Measurements from ENCODE around the gene PDHX. TPM values are rescaled to one million over a fixed set of nuclear protein-coding genes. Genes with fewer than 3 reads are reported as not detected.
A peak's percentile ranks its signal among the peaks of the same experiment; 100 is the strongest.

Gene PDHX
- total RNA-seq, 1 donor from 2014 or later, result 44.0 TPM

DNA sequence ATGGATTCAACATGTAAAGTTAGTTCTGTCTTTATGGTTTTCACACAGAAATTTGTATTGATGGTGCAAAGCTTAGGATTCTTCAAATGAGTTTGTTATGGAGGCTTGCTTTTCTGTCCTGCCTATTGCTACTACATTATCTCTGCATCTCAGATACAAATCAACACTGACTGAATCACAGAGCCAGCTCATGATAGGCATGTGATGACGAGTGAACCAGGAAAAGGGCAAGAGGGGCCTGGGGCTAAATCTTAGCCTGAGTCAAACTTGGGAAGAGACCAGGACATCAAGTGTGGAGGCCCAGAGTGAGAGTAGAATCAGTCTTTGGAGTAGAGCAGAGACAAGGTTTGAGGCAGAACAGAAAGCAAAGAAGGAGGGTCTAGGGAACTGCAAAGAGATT, 115.4 kb downstream of the PDHX start:
- Mint-ChIP-seq H3K27me3 (ENCODE audit: low read depth, unreplicated experiment) (no peaks in the 10 kb centered on the region), H3K9me3 (ENCODE audit: unreplicated experiment) (peaks cover 4% of the 10 kb centered on the region), H3K4me3 (ENCODE audit: unreplicated experiment) (no peak overlapping the region), H3K36me3 (ENCODE audit: low read depth, unreplicated experiment) (no peaks in the 10 kb centered on the region), H3K27ac (ENCODE audit: unreplicated experiment) (no peak overlapping the region), H3K4me1 (ENCODE audit: low read depth, unreplicated experiment) (peaks cover 29% of the 10 kb centered on the region)
- DNase-seq (ENCODE audit: low read depth) (no peak), FAIRE-seq (no peak)
- Histone ChIP-seq H3K4me1 (ENCODE audit: insufficient read depth, low read length) (peaks cover 36% of the 10 kb centered on the region), H3K9ac (ENCODE audit: low read length) (no peak overlapping the region), H4K20me1 (ENCODE audit: insufficient read depth, low read length) (no peaks in the 10 kb centered on the region), H3K4me3 (ENCODE audit: insufficient read depth, low read depth, low read length) (no peak overlapping the region), H3K79me2 (ENCODE audit: insufficient read depth, low read length) (no peaks in the 10 kb centered on the region), H3K36me3 (ENCODE audit: insufficient read depth, low read length) (no peaks in the 10 kb centered on the region), H3K4me2 (ENCODE audit: low read length) (peak overlapping the region; percentile 8), H2AFZ (ENCODE audit: low read depth, low read length) (no peak overlapping the region), H3K27me3 (ENCODE audit: insufficient read depth, low read length) (no peaks in the 10 kb centered on the region), H3K9me3 (ENCODE audit: insufficient read depth, low read depth, low read length) (no peaks in the 10 kb centered on the region), H3K27ac (ENCODE audit: low read depth, low read length) (no peak overlapping the region)
- no peak for TF ChIP-seq EZH2 (IDR thresholded peaks at IDR 0.05; ENCODE audit: insufficient read depth, low read length)
- TF ChIP-seq, protein P1, sequence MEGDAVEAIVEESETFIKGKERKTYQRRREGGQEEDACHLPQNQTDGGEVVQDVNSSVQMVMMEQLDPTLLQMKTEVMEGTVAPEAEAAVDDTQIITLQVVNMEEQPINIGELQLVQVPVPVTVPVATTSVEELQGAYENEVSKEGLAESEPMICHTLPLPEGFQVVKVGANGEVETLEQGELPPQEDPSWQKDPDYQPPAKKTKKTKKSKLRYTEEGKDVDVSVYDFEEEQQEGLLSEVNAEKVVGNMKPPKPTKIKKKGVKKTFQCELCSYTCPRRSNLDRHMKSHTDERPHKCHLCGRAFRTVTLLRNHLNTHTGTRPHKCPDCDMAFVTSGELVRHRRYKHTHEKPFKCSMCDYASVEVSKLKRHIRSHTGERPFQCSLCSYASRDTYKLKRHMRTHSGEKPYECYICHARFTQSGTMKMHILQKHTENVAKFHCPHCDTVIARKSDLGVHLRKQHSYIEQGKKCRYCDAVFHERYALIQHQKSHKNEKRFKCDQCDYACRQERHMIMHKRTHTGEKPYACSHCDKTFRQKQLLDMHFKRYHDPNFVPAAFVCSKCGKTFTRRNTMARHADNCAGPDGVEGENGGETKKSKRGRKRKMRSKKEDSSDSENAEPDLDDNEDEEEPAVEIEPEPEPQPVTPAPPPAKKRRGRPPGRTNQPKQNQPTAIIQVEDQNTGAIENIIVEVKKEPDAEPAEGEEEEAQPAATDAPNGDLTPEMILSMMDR (IDR thresholded peaks at IDR 0.05; ENCODE audit: insufficient read depth, low read depth, low read length), result no peak

DNA sequence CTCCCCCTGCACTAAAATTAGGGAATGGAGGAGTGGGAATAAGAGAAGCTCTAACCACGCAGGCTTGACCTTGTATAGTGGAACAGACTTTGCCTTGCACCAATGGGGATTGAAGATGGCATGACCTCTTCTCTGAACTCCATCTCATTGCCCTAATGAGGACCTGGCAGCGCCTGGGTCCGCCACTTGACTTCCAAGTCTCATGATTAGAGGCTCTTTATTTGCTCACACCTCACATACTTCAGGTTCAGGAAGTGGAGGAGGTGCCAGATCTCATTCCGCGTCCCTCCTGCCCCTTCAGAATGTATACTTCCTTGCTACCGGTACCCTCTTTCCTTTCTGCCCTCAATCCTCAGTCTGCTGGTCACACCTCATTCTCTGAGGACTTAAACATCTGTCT, 116.6 kb downstream of the PDHX start:
- TF ChIP-seq EZH2 (IDR thresholded peaks at IDR 0.05; ENCODE audit: insufficient read depth, low read length), result no peak
- TF ChIP-seq, protein P1 (IDR thresholded peaks at IDR 0.05; ENCODE audit: insufficient read depth, low read depth, low read length), result no peak
- Mint-ChIP-seq H3K36me3 (ENCODE audit: low read depth, unreplicated experiment) (no peaks in the 10 kb centered on the region), H3K4me1 (ENCODE audit: low read depth, unreplicated experiment) (peaks cover 29% of the 10 kb centered on the region), H3K27me3 (ENCODE audit: low read depth, unreplicated experiment) (no peaks in the 10 kb centered on the region), H3K4me3 (ENCODE audit: unreplicated experiment) (no peak overlapping the region), H3K27ac (ENCODE audit: unreplicated experiment) (no peak overlapping the region), H3K9me3 (ENCODE audit: unreplicated experiment) (peaks cover 5% of the 10 kb centered on the region)
- Histone ChIP-seq H3K27ac (ENCODE audit: low read depth, low read length) (no peak overlapping the region), H3K4me3 (ENCODE audit: insufficient read depth, low read depth, low read length) (no peak overlapping the region), H2AFZ (ENCODE audit: low read depth, low read length) (no peak overlapping the region), H3K79me2 (ENCODE audit: insufficient read depth, low read length) (no peaks in the 10 kb centered on the region), H3K4me1 (ENCODE audit: insufficient read depth, low read length) (peaks cover 36% of the 10 kb centered on the region), H3K4me2 (ENCODE audit: low read length) (no peak overlapping the region), H3K9ac (ENCODE audit: low read length) (no peak overlapping the region), H4K20me1 (ENCODE audit: insufficient read depth, low read length) (no peaks in the 10 kb centered on the region), H3K27me3 (ENCODE audit: insufficient read depth, low read length) (no peaks in the 10 kb centered on the region), H3K36me3 (ENCODE audit: insufficient read depth, low read length) (no peaks in the 10 kb centered on the region), H3K9me3 (ENCODE audit: insufficient read depth, low read depth, low read length) (no peaks in the 10 kb centered on the region)
- DNase-seq (ENCODE audit: low read depth) (no peak), FAIRE-seq (no peak)

GRCh38 chr11:35034401-35034800, 118.0 kb downstream of the PDHX start:
- no peak overlapping the region for H2AFZ ChIP-seq (ENCODE audit: low read depth, low read length)
- H3K27ac ChIP-seq (ENCODE audit: low read depth, low read length), result no peak overlapping the region
- no peak for FAIRE-seq
- no peak overlapping the region for H3K9ac ChIP-seq (ENCODE audit: low read length)
- H3K4me3 ChIP-seq (ENCODE audit: insufficient read depth, low read depth, low read length), result no peak overlapping the region
- Mint-ChIP-seq H3K27ac (ENCODE audit: unreplicated experiment) (no peak overlapping the region), H3K36me3 (ENCODE audit: low read depth, unreplicated experiment) (no peaks in the 10 kb centered on the region), H3K4me1 (ENCODE audit: low read depth, unreplicated experiment) (peaks cover 33% of the 10 kb centered on the region), H3K9me3 (ENCODE audit: unreplicated experiment) (peaks cover 3% of the 10 kb centered on the region), H3K4me3 (ENCODE audit: unreplicated experiment) (no peak overlapping the region), H3K27me3 (ENCODE audit: low read depth, unreplicated experiment) (no peaks in the 10 kb centered on the region)
- TF ChIP-seq EZH2 (IDR thresholded peaks at IDR 0.05; ENCODE audit: insufficient read depth, low read length), result no peak
- TF ChIP-seq, protein P1 (IDR thresholded peaks at IDR 0.05; ENCODE audit: insufficient read depth, low read depth, low read length), result no peak
- H3K9me3 ChIP-seq (ENCODE audit: insufficient read depth, low read depth, low read length), result no peaks in the 10 kb centered on the region
- DNase-seq (ENCODE audit: low read depth), result no peak
- H3K4me2 ChIP-seq (ENCODE audit: low read length), result no peak overlapping the region
- H3K36me3 ChIP-seq (ENCODE audit: insufficient read depth, low read length), result no peaks in the 10 kb centered on the region
- peaks cover 36% of the 10 kb centered on the region for H3K4me1 ChIP-seq (ENCODE audit: insufficient read depth, low read length)
- no peaks in the 10 kb centered on the region for H3K27me3 ChIP-seq (ENCODE audit: insufficient read depth, low read length)
- H4K20me1 ChIP-seq (ENCODE audit: insufficient read depth, low read length), result no peaks in the 10 kb centered on the region
- no peaks in the 10 kb centered on the region for H3K79me2 ChIP-seq (ENCODE audit: insufficient read depth, low read length)
